Transverse colon (tissue), 3 donors: Measurements from ENCODE around the gene TDRD15.

Experiments used
- CTCF ChIP-seq, 5 experiments: fragments of 200-600 bp in 3 of 5; fragments of 450-650 bp in 2 of 5; sonication (generic) in 3 of 5; IDR thresholded peaks; 1 replicate in 2 of 5; 2 replicates in 3 of 5; pipeline ENCODE4 v1.5.1; 2016 to 2017; ENCODE audit warnings: antibody characterized with exemption in 5 of 5, inconsistent platforms in 3 of 5, mild to moderate bottlenecking in 2 of 5, moderate library complexity in 1 of 5
- EP300 ChIP-seq: sonication (generic); formaldehyde crosslinking; IDR thresholded peaks from one replicate; pipeline ENCODE4 v1.6.1; 2017; ENCODE audit warnings: antibody characterized with exemption, low read depth

- no peak for TF ChIP-seq EP300
- no peak for TF ChIP-seq CTCF (IDR thresholded peaks at IDR 0.05)
Observed at GRCh38 chr2:21183726-21184125, 60.0 kb downstream of the TDRD15 start.
